Motor neuron (in vitro differentiated cells): ENCODE data around the gene TMEM35B. TPM values are rescaled to one million over a fixed set of nuclear protein-coding genes. Genes with fewer than 3 reads are reported as not detected.
A peak's percentile ranks its signal among the peaks of the same experiment; 100 is the strongest.

Experiments
- ATAC-seq, 8 experiments: fragments of 200-7000 bp; cut with Tn5 transposase; replicated peaks in 6 of 8; 2 replicates each; pipeline ENCODE4 v1.8.0; 2021; ENCODE audit warnings: mild to moderate bottlenecking in 8 of 8, moderate library complexity in 8 of 8
- H3K27ac ChIP-seq, 2 donors: fragments of 250-450 bp; sonication (Bioruptor Pico); 2 replicates each; pipeline ENCODE4 v1.9.0; 2021; ENCODE audit warnings: antibody characterized with exemption in 2 of 2, mild to moderate bottlenecking in 2 of 2, moderate library complexity in 1 of 2
- H3K4me1 ChIP-seq, 2 donors: fragments of 250-450 bp; sonication (Bioruptor Pico); replicated peaks in 1 of 2; 2 replicates each; pipeline ENCODE4 v1.6.1; 2021; ENCODE audit warnings: antibody characterized with exemption in 2 of 2, mild to moderate bottlenecking in 2 of 2, moderate library complexity in 1 of 2
- H3K4me3 ChIP-seq, 5 donors: fragments of 250-450 bp; sonication (Bioruptor Pico); 2 replicates each; pipeline ENCODE4 v1.9.0; 2021; ENCODE audit warnings: antibody characterized with exemption in 5 of 5, mild to moderate bottlenecking in 5 of 5, moderate library complexity in 4 of 5
- WGBS, 10 experiments: fragments of 450-650 bp; shearing (Covaris generic); methylation state at CpG; one replicate each; pipeline ENCODE4 v1.0.0; 2022; 5-methylcytosine and 5-hydroxymethylcytosine counted together
- in situ Hi-C, 9 experiments: fragments of 400-800 bp; cut with MboI; loops; one replicate each; pipeline ENCODE4 v1.15.0; 2021; ENCODE audit warnings: low sequenced_read_pairs in 9 of 9, low pct_unique_long_range_greater_than_20kb in 2 of 9; ENCODE audit not compliant: unreplicated experiment in 9 of 9
- total RNA-seq, 8 experiments: library from RNA; unstranded; fragments of 300-600 nt; gene quantifications; 2 replicates each; pipeline versions ENCODE4 v1.2.3 to v1.2.4, GENCODE V29; 2022

Gene TMEM35B
- total RNA-seq, result 10 to 100 TPM in 4 of 8 experiments, 1 to 10 TPM in 3, under 1 TPM in 1; 0.66 to 29.3 (median 8.7) TPM

DNA sequence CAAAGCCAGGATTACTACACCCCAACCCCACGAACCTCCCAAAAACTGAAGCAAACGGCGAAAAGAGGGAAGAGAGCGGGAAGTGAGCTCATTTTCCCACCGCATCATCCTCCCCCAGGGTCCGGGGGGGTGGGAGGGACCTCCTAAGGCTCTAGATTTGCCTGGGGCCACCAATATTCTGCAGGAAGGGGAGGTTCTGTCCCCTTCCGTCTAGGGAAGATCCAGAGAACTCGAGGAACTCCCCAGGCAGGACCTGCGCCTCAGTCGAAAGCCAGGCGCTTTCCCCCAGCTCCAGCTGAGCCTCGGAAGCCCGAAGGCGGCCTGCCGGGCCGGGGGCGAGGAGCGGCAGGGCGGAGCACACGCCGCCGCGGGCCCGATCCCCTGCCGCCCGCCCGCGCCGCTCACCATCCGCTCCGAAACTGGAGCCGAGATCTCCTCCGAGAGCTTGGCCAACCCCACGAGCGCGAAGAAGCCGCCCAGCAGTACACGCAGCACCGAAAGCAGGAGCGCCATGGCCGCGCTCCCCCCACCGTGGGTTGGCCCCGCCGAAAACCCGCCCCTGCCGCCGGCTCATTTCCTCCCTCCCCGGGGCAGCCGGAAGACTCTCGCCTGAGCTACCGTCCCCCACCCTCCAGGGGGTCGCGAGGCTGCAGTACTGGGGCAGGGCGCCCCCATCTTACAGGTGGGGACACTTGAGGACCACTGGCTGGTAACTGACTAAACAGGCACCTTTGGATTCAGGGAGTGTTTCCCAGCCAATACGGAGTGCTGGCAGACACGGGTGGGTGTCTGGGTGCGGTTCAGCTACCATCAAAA lies at the start of gene TMEM35B:
TMEM35B (minus strand) TSS at position 555 of the 816 bp plus-strand sequence; CDS start at position 513, 42 bp downstream.
- Histone ChIP-seq H3K27ac (no peak within 1 kb of the TSS), H3K4me1 (peaks cover 0 to 4% of the 10 kb centered on the region in 2 donors), H3K4me3 (peak within 1 kb of the TSS; percentile 29 to 49 (median 42))
- 3 to 20% methylated on average over 5 to 11 of the region's 58 CpGs; no CpG with 5 or more reads in 8 of the 10 experiments for WGBS, 10 experiments
- ATAC-seq, result peak; percentile 75 to 84 (median 79)
- in situ Hi-C loops, result no loop called here

DNA sequence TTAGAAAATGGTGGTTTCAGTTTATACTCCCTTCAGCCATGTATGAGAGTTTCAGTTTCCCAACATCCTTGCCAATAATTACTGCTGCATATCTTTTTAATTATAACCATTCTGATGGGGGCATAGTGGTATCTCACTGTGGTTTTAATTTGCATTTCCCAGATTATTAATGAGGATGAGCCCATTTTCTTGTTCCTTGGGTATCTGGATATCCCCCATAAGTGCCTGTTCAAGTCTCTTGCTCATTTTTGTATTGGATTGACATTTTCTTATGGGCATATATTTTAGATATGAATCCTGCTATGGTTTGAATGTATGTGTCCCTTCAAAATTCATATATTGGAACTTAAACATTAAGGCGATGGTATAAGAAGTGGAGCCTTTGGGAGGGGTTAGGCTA lies 48.2 kb upstream of the TMEM35B start:
- Histone ChIP-seq H3K4me3 (no peak overlapping the region), H3K27ac (no peak overlapping the region), H3K4me1 (peaks cover 12 to 13% of the 10 kb centered on the region in 2 donors)
- in situ Hi-C loops, result no loop called here
- 58 to 100% (median 100%) methylated on average over 1 of the region's 1 CpG; no CpG with 5 or more reads in 2 of the 10 experiments for WGBS, 10 experiments
- ATAC-seq, result no peak

DNA sequence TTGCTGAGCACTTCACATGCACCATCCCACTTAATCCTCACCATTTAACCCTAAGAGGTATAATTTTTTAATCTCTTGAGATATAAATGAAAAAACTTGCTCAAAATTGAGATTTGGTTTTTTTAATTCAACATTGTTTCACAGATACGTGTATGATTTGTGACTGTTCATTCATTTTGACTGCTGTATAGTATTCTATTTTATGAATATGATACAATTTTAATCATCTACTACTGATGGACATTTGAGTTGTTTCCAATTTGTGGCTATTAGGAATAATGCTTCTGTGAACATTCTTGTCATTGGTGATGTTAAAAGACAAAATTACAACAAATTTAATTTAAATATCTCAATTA lies 47.2 kb upstream of the TMEM35B start:
- Histone ChIP-seq H3K4me1 (peaks cover 12 to 13% of the 10 kb centered on the region in 2 donors), H3K27ac (peak overlapping the region in 1 of 2 donors; percentile 98), H3K4me3 (peak overlapping the region in 4 of 5 donors; percentile 56 to 77 (median 73))
- 46 to 100% (median 96%) methylated on average over 1 of the region's 1 CpG for WGBS, 10 experiments
- in situ Hi-C loops, result no loop called here
- ATAC-seq, result no peak

GRCh38 chr1:35030756-35031446 lies 45.8 kb upstream of the TMEM35B start:
- H3K27ac ChIP-seq, result peak overlapping the region; percentile 98
- in situ Hi-C loops, result no loop called here

DNA sequence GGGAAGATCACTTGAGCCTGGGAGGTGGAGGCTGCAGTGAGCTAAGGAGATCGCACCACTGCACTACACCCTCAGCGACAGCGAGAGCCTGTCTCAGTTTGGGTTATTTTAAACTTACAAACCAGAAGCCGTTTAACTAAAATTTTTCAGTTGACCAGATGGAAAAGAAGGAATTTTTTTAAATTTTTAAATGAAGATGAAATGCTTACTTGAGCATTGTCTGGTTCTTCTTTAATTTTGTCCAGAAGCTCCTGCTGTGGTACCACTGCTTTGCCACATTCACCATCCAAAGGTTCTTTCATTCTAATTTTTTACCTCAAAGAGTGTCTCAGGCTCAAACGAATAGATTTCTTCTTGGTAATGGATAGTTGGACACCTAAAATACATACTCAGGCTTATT lies 45.2 kb upstream of the TMEM35B start:
- no peak overlapping the region for H3K27ac ChIP-seq
- peak overlapping the region; percentile 56 to 77 (median 75) for H3K4me3 ChIP-seq
- ATAC-seq, result no peak
- H3K4me1 ChIP-seq, result peaks cover 9 to 13% of the 10 kb centered on the region in 2 donors
- 0 to 90% (median 68%) methylated on average over 1 to 5 of the region's 5 CpGs; no CpG with 5 or more reads in 1 of the 10 experiments for WGBS, 10 experiments
- in situ Hi-C loops, result no loop called here

More at GRCh38 chr1:35030756-35031446, 45.8 kb upstream of the TMEM35B start:
- WGBS, 10 experiments, result 0 to 67% (median 11%) methylated on average over 2 to 17 of the region's 17 CpGs
- peak overlapping the region; percentile 56 to 77 (median 75) for H3K4me3 ChIP-seq
- H3K4me1 ChIP-seq, result peaks cover 9 to 13% of the 10 kb centered on the region in 2 donors
- ATAC-seq, result peak; percentile 10 to 45 (median 24)

DNA sequence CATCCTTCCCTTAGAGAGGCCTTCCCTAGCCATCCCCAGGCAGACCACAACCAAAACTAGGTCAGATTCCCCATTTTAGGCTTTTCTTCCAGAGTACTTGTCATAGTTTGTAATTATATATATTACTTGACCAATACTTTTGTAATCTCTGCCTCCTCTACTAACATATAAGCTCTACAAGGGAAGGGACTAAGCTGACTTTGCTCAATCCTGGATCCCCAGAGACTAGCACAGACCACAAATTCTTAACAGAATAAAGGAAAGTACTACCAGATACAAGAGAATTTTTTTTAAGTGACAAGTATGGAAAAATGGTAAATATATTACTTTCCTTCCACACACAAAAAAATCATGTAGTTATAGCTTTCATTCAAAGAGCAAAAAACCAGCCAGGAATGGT lies 44.6 kb upstream of the TMEM35B start:
- Histone ChIP-seq H3K4me3 (peak overlapping the region in 4 of 5 donors; percentile 56 to 75 (median 73)), H3K4me1 (peaks cover 9 to 13% of the 10 kb centered on the region in 2 donors), H3K27ac (no peak overlapping the region)
- in situ Hi-C loops, result no loop called here
- no peak for ATAC-seq

DNA sequence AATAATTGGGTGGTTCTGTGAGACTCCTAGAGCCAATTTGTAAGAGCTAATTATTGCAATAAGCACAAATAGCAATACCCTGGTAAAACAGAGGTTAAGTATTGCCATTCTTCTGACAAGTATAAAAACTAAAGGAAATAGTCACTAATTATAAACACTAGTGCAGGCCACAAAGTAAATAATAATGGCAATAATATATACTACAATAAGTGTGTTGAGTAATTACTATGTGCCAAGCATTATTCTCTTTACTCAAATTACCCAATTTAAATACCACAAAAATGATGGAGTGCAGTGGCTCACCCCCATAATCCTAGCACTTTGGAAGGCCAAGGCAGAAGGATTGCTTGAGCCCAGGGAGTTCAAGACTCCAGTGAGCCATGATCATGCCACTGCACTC lies 31.3 kb upstream of the TMEM35B start:
- ATAC-seq, result no peak
- no peaks in the 10 kb centered on the region for H3K4me1 ChIP-seq
- in situ Hi-C loops, result no loop called here
- no peak overlapping the region for H3K27ac ChIP-seq
- no peak overlapping the region for H3K4me3 ChIP-seq

- no peaks in the 10 kb centered on the region for H3K4me1 ChIP-seq
- no peak overlapping the region for H3K4me3 ChIP-seq
- WGBS, 10 experiments, result 83 to 100% (median 100%) methylated on average over 1 to 2 of the region's 2 CpGs; no CpG with 5 or more reads in 1 of the 10 experiments
- no peak for ATAC-seq
- in situ Hi-C loops, result no loop called here
- no peak overlapping the region for H3K27ac ChIP-seq
These were observed 29.3 kb upstream of the TMEM35B start for GRCh38 chr1:35014486-35014885.

- H3K4me3 ChIP-seq, result no peak overlapping the region
- ATAC-seq, result no peak
- H3K27ac ChIP-seq, result no peak overlapping the region
- 50 to 100% (median 87%) methylated on average over 1 to 3 of the region's 3 CpGs; no CpG with 5 or more reads in 3 of the 10 experiments for WGBS, 10 experiments
- H3K4me1 ChIP-seq, result no peaks in the 10 kb centered on the region
- in situ Hi-C loops, result no loop called here
These were observed 20.6 kb upstream of the TMEM35B start for GRCh38 chr1:35005711-35006110.

DNA sequence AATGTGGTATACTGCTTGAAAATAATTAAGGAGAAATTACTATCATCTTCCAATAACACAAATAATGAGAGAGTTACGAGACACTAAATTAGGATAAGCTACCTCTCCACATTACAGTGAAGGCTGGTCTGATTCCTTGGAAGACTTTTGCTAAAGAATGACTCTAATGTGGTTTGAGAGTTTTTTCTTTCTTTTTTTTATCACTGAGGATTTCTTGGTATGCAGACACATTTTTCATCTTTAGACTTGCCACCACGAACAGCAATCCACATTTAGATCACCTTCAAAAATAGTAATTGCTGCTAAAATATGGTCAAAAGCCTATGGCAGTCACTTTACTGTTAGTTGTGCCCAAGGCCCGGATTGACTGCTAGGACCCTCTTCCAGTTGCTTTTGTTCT lies 16.6 kb upstream of the TMEM35B start:
- no peaks in the 10 kb centered on the region for H3K4me1 ChIP-seq
- WGBS, 10 experiments, result 63 to 100% (median 88%) methylated on average over 2 to 3 of the region's 3 CpGs; no CpG with 5 or more reads in 1 of the 10 experiments
- H3K27ac ChIP-seq, result no peak overlapping the region
- no peak for ATAC-seq
- in situ Hi-C loops, result no loop called here
- H3K4me3 ChIP-seq, result no peak overlapping the region

DNA sequence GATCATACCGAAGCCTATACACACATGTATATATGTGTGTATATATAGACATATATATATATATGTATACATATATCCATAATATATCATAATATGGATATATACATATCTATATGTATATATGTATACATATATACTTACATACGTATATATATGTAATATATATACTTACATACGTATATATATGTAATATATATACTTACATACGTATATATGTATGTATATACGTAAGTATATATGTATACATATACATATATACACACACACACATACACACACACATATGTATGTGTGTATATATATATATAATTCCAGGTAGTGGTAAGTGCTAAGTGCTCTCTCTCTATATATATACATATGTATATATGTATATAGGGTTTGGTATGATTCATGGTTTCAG lies 9.7 kb upstream of the TMEM35B start:
- WGBS, 10 experiments, result 60 to 100% (median 84%) methylated on average over 2 to 3 of the region's 5 CpGs; no CpG with 5 or more reads in 5 of the 10 experiments
- no peak for ATAC-seq
- Histone ChIP-seq H3K27ac (no peak overlapping the region), H3K4me3 (no peak overlapping the region), H3K4me1 (no peaks in the 10 kb centered on the region)
- in situ Hi-C loops, result no loop called here

DNA sequence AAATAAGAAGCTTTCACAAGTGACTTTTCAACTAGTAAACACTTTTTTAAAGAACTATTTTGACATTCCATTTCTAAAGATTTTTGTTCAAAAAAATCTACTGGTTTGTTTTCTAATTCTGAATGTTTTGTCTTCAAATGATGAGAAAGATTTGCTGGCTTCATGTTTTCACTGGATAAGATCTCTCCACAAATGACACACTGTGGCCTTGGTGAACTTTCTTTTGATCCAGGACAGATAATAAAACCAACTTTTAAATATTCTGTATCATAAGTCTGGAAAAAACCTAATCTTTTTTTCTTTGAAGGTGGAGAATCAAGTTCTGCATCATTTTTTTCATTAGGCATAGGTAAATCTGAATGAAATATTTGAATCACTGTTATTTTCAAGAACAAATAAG lies 3.4 kb upstream of the TMEM35B start:
- in situ Hi-C loops, result no loop called here
- Histone ChIP-seq H3K4me1 (peaks cover 0 to 4% of the 10 kb centered on the region in 2 donors), H3K4me3 (no peak overlapping the region), H3K27ac (no peak overlapping the region)
- ATAC-seq, result no peak

DNA sequence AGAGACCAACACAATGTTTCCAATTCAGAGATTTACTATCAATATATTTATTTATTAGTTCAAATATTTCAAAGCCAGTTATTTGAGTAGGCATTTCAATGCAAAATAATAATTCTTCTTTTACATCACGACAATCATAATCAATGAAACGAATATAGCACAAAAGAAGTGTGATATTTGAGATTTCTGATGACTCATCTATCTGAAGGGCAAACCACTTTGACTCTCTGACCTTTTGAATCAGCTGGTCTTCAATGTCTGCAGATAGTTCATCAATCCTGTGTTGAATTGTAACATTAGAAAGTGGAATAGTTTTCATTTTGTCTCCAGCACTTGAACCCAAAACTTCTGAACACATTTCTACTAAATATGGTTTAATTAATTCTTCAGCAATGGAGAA lies 3.0 kb upstream of the TMEM35B start:
- in situ Hi-C loops, result no loop called here
- 69 to 100% (median 90%) methylated on average over 1 to 2 of the region's 2 CpGs; no CpG with 5 or more reads in 1 of the 10 experiments for WGBS, 10 experiments
- peaks cover 0 to 4% of the 10 kb centered on the region in 2 donors for H3K4me1 ChIP-seq
- H3K27ac ChIP-seq, result no peak overlapping the region
- ATAC-seq, result no peak
- H3K4me3 ChIP-seq, result no peak overlapping the region
